Left renal cortex interstitium (tissue), 4 donors: ENCODE results near the gene ANK2. TPM values are rescaled to one million over a fixed set of nuclear protein-coding genes. Genes with fewer than 3 reads are reported as not detected.

Source experiments
- DNase-seq, 4 donors: peaks; one replicate each; pipeline ENCODE4 v3.0.0-alpha.2; 2013; ENCODE audit warnings: low read depth in 4 of 4, low spot score in 2 of 4, missing footprints in 1 of 4
- polyA plus RNA-seq, 4 donors: library from polyadenylated mRNA; unstranded; fragments of 120-200 nt; gene quantifications; one replicate each; pipeline ENCODE4 v1.2.1, GENCODE V29; 2013; ENCODE audit not compliant: insufficient read length in 4 of 4

Gene ANK2
- polyA plus RNA-seq, 4 donors, result 57.9 to 66.5 (median 61.6) TPM

GRCh38 chr4:113383111-113383785, 333.8 kb downstream of the ANK2 start:
- DNase-seq, result no peak

GRCh38 chr4:113384600-113384999, 335.1 kb downstream of the ANK2 start:
- DNase-seq, result no peak

- DNase-seq, result no peak
Observed at GRCh38 chr4:113385281-113385899, 335.9 kb downstream of the ANK2 start.

GRCh38 chr4:113389160-113389559, 339.7 kb downstream of the ANK2 start:
- DNase-seq, result no peak

- no peak for DNase-seq
Observed at GRCh38 chr4:113390850-113391249, 341.4 kb downstream of the ANK2 start.

- DNase-seq, result no peak
Observed at GRCh38 chr4:113394108-113394729, 344.8 kb downstream of the ANK2 start.

- DNase-seq, result peak; percentile 61 to 86 (median 76)
Observed at GRCh38 chr4:113394730-113395530, 345.5 kb downstream of the ANK2 start.

- peak in 1 of 4 donors; percentile 24 for DNase-seq
Observed at GRCh38 chr4:113397114-113397701, 347.8 kb downstream of the ANK2 start.

GRCh38 chr4:113398441-113399143, 349.1 kb downstream of the ANK2 start:
- DNase-seq, result no peak

- no peak for DNase-seq
Observed at GRCh38 chr4:113404167-113404571, 354.7 kb downstream of the ANK2 start.

- DNase-seq, result peak in 1 of 4 donors; percentile 34
Observed at GRCh38 chr4:113404841-113405240, 355.4 kb downstream of the ANK2 start.

GRCh38 chr4:113405874-113406722, 356.6 kb downstream of the ANK2 start:
- DNase-seq, result no peak

GRCh38 chr4:113406723-113407016, 357.2 kb downstream of the ANK2 start:
- DNase-seq, result no peak

- no peak for DNase-seq
Observed at GRCh38 chr4:113407409-113407808, 358.0 kb downstream of the ANK2 start.

- no peak for DNase-seq
Observed at GRCh38 chr4:113409181-113409580, 359.7 kb downstream of the ANK2 start.

GRCh38 chr4:113410686-113411085, 361.2 kb downstream of the ANK2 start:
- no peak for DNase-seq

GRCh38 chr4:113411496-113411938, 362.1 kb downstream of the ANK2 start:
- no peak for DNase-seq

- no peak for DNase-seq
Observed at GRCh38 chr4:113419631-113420030, 370.2 kb downstream of the ANK2 start.

- no peak for DNase-seq
Observed at GRCh38 chr4:113420938-113421337, 371.5 kb downstream of the ANK2 start.
